ENCODE measurements around the gene JARID2.

The JARID2 gene

DNA sequence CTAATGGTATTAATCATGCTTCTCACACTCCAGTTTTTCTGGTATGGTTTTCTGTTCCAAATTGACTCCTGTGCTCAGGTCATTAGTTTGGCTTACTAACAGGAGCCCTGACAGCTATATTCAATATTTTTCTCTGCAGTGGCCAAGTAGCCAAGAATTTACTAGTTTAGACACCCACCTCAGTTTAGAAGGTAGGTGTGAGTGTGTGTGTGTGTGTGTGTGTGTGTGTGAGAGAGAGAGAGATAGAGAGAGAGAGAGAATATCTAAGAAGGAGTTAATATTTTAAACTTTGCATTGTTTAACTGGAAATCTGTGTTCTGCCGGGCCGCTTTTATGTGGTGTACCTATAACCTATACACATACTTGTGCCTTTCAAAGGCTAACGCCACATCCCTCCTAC is 18.5 kb downstream of the JARID2 start:
- no peak for DNase-seq (ENCODE audit: low spot score)
- FAIRE-seq: no peak

DNA sequence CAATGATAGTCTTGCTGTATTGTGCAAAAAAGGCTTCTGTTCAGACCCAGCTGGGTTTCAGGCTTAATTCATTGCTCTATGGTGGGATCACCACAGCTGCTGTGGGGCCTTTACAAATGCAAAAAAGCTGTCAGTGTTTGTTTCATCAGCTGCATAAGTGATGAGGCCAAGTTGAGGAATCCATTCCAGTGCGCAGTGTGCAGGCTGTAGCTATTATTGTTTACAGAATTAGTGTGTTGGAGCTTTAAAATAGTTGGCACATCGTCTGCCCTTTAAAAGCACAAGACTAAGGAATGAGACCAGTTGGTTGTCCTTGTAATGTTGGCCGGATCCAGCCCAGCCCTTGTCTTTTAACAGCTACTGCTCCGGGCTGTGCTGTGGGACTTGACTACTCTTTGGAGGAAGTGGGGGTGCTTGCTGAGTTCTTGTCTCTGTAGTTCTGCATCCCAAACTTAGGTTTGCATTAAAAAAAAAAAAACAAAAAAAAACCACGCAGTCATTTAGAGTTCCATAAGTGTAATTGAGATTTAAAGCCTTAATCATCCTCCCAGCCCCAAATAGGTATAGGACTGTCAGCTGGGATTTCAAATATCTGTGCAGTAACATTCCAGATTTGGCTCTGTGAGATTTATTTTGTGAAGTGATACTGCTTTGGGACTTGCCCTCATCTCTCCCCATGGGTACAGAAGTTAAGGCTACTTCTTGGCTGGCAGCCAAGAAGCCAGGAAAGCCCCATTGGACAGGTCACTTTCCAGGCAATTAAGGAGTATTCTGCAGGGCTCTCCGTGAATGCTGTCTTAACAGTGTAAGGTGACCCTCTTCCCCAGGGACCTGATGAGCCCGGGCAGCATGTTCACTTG is 19.3 kb downstream of the JARID2 start:
- FAIRE-seq: no peak
- no peak for DNase-seq (ENCODE audit: low spot score)

GRCh38 chr6:15265787-15266186 is 19.9 kb downstream of the JARID2 start:
- FAIRE-seq: no peak
- no peak for DNase-seq (ENCODE audit: low spot score)

- no peak for FAIRE-seq
- DNase-seq (ENCODE audit: low spot score): no peak
Measured at GRCh38 chr6:15266423-15266996, 20.6 kb downstream of the JARID2 start.

DNA sequence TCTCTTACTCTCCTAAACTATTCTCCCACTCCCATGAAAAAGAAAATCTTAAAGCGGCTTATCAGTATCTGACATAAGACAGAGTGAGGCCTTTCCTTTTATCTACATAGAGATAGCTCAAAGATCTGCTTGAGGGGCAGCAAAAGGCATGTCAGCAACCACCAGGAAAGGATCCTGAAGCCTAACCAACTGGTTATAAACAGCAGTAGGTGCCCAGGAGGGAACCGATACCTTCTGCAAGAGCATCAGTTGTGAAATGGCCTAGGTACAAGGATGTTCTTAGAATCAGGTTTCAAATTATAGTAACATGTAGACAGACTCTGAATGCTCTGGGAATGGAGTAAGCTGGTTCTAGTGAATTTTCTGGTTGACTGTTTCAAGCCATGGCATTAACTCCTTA is 21.4 kb downstream of the JARID2 start:
- FAIRE-seq (no peak), DNase-seq (ENCODE audit: low spot score) (no peak)

DNA sequence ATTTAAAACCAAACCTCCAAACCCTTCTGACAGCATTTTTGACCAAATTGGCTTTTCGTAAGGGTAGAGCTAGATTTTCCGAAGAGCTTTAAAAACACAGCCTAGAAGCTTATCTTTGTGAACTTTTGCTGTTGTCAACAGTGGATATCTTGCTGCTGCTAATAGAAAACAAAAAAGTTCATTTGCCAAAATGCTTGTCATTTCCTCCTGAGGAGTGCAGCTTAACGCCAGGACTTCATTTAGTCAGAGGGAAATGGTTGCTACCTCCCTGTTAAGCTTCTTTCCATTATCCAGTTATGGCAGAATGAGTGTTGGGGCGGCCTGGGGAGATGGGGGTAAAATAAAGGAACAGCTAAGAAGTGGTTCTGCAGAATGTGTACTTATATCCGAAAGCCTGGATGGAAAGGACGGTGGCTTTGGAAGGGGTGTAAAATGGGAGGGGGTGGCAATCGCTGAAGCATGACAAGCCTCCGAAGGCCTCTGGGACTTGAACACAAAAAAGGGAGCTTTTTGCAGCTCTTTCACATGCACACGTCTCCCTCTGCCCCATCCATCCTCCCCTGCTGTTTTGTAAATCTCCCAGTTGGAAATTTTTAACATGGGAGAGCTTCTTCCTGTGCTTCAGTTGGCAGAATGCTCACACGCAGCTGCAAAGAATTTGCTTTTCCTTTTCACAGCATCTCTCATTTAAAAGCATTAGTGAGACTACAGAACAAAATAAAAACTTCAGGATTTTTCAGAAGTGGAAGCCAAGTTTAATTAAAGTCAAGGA is 22.5 kb downstream of the JARID2 start:
- DNase-seq (ENCODE audit: low spot score): no peak
- no peak for FAIRE-seq

DNA sequence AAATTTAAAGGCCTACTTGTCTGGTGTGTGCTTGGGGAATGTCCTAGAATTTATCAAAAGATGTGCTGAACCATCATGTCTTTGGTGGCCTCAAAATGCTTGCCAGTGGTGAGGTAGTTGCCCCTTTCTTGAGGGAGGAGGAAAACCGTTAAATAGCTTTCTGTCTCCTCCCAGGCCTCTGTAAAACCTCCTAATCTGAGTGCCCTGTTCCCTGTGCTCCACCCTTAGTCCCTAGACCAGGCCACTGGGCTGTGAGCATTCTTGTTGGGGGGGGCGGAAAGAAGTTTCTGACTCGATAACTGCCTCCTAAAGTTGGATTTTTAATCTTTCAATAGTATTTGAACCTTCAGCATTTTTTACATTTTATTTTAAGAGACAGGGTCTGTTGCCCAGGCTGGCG is 23.1 kb downstream of the JARID2 start:
- no peak for DNase-seq (ENCODE audit: low spot score)
- FAIRE-seq: no peak

GRCh38 chr6:15269619-15270018 is 23.8 kb downstream of the JARID2 start:
- FAIRE-seq: no peak
- no peak for DNase-seq (ENCODE audit: low spot score)

GRCh38 chr6:15270402-15270801 is 24.5 kb downstream of the JARID2 start:
- FAIRE-seq: no peak

DNA sequence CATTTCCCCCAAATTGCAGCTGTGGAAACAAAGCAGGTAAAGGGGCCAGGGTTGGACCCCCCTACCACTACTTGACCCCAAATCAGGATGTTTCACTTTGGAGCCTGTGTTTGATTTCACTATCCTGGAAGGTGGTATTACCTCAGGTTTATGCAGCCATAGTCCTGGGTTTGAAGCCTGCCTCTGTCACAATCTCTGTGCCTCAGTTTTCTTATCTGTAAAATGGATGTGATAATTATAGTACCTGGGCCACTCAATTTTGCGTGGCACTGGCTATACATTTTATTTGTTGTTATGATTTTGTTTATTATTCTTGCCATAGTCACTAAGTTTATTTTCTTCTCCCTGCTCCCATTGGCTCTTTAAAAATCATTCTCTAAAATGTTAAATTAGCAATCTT is 26.7 kb downstream of the JARID2 start:
- DNase-seq (ENCODE audit: low spot score) (no peak), FAIRE-seq (no peak)

More at GRCh38 chr6:15270402-15270801, 24.5 kb downstream of the JARID2 start:
- no peak for DNase-seq (ENCODE audit: low spot score)

DNA sequence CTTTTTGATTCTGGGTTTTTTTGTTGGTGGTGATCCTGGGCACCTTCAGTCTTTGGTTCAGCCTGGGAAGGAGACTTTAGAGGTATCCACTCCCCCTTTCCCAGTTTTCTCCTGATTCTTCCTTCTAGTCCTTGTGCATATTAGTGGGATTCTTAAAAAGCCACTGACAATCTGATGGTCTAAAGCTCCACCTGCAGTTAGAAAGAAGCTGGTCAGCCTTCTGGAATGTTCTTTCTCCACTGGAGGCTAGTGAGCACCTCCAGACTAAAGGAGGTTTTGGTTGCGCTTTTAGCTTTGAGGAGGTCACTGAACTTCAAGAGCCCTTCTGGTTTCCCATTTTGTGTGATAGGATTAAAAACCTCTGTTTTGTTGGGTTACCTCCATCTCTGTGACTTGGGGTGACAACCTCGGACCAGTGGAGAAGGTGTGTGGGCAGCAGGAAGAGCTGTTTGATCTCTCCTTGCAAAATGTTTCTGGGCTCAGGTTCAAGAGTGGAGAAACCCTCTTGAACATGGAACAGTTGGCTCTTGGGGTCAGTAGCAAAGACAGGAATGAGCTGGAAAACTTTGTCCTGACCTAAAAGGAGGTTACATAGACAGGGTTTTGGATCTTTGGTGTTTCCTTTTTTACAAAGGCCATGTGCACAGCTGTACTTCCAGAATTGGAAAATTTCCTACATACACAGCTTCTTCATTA is 29.0 kb downstream of the JARID2 start:
- FAIRE-seq (no peak), DNase-seq (ENCODE audit: low spot score) (no peak)

GRCh38 chr6:15276036-15276985 is 30.4 kb downstream of the JARID2 start:
- no peak for DNase-seq (ENCODE audit: low spot score)
- FAIRE-seq: no peak

GRCh38 chr6:15279047-15279661 is 33.3 kb downstream of the JARID2 start:
- no peak for DNase-seq (ENCODE audit: low spot score)
- FAIRE-seq: no peak

GRCh38 chr6:15280028-15280427 is 34.2 kb downstream of the JARID2 start:
- no peak for FAIRE-seq
- DNase-seq (ENCODE audit: low spot score): no peak

DNA sequence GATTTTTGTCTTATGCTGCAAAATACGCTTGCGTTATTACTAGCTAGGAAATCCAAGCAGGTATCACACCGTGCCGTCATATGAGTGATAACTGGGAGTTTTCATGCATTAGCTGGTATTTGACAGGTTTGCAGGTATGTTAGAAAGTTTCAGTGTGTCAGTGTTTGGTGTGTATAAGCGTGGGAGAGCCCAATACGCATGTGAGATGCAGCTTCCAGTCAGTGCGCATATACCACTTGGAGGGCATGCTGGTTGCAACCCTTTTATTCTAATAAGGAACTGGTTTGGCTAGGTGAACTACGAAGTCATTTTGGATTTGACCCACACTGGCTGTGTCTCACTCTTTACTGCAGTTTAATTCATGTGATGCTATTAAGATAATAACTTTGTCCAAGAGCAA is 35.1 kb downstream of the JARID2 start:
- FAIRE-seq (no peak), DNase-seq (ENCODE audit: low spot score) (no peak)

DNA sequence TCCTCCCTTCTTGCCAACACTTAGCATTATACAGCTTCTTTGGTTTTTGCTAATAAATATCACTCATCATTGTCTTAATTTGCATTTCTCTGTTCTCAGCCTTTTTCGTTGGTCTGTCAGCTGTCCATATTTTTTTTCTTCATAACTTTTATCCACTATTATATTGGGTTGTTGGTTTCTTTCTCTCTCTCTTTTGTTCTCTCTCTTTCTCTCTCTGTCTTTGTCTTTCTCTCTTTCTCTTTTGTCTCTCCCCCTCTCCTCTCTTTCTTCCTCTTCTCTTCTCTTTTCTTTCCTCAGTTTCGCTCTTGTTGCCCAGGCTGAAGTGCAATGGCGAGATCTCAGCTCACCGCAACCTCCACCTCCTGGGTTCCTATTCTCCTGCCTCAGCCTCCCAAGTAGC is 36.5 kb downstream of the JARID2 start:
- no peak for FAIRE-seq

DNA sequence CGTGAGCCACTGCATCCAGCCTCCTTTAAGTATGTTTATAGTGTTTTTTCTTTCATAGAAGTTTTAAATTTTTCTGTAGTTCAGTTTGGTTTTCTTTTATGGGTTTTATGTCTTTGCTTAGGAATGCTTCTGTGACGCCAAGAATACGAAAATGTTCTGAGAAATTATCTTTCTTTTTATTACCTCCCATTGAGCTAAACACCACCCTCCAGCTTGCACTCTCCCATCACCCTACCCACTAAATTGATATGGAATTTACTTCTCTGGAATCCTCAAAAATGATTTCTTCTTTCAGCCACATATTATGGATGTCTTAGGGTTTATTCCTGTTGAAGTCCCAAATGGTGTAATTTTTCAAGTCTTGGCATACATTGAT is 38.1 kb downstream of the JARID2 start:
- DNase-seq (ENCODE audit: low spot score) (no peak), FAIRE-seq (no peak)

More for the DNA sequence above, 36.5 kb downstream of the JARID2 start:
- DNase-seq (ENCODE audit: low spot score): no peak

DNA sequence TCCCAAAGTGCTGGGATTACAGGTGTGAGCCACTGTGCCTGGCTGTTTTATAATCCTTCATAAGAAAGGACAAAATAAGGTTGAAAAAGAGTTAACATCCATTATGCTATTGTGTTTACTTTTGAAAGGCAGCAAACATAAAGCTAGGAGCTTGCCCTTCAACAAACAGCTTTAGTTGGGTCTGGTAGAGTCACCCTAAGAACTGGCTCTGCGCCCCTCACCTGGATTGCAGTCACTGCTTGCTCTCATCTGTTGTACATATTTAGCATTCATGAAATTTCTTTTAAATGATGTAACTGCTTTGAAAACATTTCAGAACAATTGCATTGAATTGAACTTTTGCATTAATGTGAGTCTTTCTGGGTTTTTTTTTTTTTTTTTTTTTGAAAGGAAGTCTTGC is 38.9 kb downstream of the JARID2 start:
- FAIRE-seq: no peak

GRCh38 chr6:15285682-15286294 is 39.9 kb downstream of the JARID2 start:
- DNase-seq (ENCODE audit: low spot score): no peak
- FAIRE-seq: no peak

More for the DNA sequence above, 38.9 kb downstream of the JARID2 start:
- DNase-seq (ENCODE audit: low spot score): no peak

All from RCC 7860 (cell line).